CD8-positive, alpha-beta memory T cell (primary cell): ENCODE data around the gene KCNN4. TPM values are rescaled to one million over a fixed set of nuclear protein-coding genes. Genes with fewer than 3 reads are reported as not detected.
"Not testable (repeated sequence)": the region's sequence is repeated elsewhere in the genome, so short reads cannot be mapped to it uniquely, and the experiment has no call there.

Experiments
- CTCF ChIA-PET: fragments of 350-600 bp; sonication (Branson Sonifier 250); formaldehyde crosslinking; loops from one replicate; lab custom pipeline; 2021; ENCODE audit warnings: antibody characterized with exemption; lab: Charles Lee
- POLR2A ChIA-PET: fragments of 350-600 bp; sonication (Branson Sonifier 250); formaldehyde crosslinking; loops from one replicate; lab custom pipeline; 2021; ENCODE audit warnings: antibody characterized with exemption; lab: Charles Lee
- DNase-seq, 5 donors: peaks; one replicate each; pipeline versions ENCODE4 v3.0.0 to v3.0.0-alpha.2; 2020 to 2022; ENCODE audit warnings: mixed read lengths in 1 of 5
- H3K27ac ChIP-seq: one replicate; pipeline ENCODE4 v1.7.0; 2013; ENCODE audit warnings: low read depth, mild to moderate bottlenecking, low read length, moderate library complexity
- H3K27me3 ChIP-seq: 2 replicates; pipeline ENCODE4 v1.7.0; 2013; ENCODE audit warnings: low read length, mild to moderate bottlenecking; ENCODE audit not compliant: insufficient read depth, poor library complexity, severe bottlenecking
- H3K36me3 ChIP-seq: 2 replicates; pipeline ENCODE4 v1.7.0; 2013; ENCODE audit warnings: mild to moderate bottlenecking, low read length, moderate library complexity; ENCODE audit not compliant: insufficient read depth
- H3K4me1 ChIP-seq: 2 replicates; pipeline ENCODE4 v1.7.0; 2013; ENCODE audit warnings: mild to moderate bottlenecking, low read length, moderate library complexity; ENCODE audit not compliant: insufficient read depth
- H3K4me3 ChIP-seq: 2 replicates; pipeline ENCODE4 v1.7.0; 2013; ENCODE audit warnings: mild to moderate bottlenecking, low read length
- H3K9me3 ChIP-seq: 2 replicates; pipeline ENCODE4 v1.7.0; 2013; ENCODE audit warnings: mild to moderate bottlenecking, low read length
- H3K27ac Mint-ChIP-seq, 8 donors: one replicate each; pipeline ENCODE4 v1.8.0; 2020 to 2021; ENCODE audit warnings: mixed read lengths in 8 of 8, mild to moderate bottlenecking in 6 of 8, inconsistent platforms in 3 of 8, moderate library complexity in 3 of 8
- H3K27me3 Mint-ChIP-seq, 2 donors: one replicate each; pipeline ENCODE4 v1.8.0; 2020 to 2021; ENCODE audit warnings: mixed read lengths in 2 of 2, mild to moderate bottlenecking in 1 of 2, moderate library complexity in 1 of 2
- H3K36me3 Mint-ChIP-seq, 3 donors: one replicate each; pipeline ENCODE4 v1.8.0; 2020 to 2021; ENCODE audit warnings: mixed read lengths in 3 of 3, inconsistent platforms in 1 of 3, mild to moderate bottlenecking in 1 of 3
- H3K4me1 Mint-ChIP-seq, 3 donors: one replicate each; pipeline ENCODE4 v1.8.0; 2020 to 2021; ENCODE audit warnings: mixed read lengths in 3 of 3, inconsistent platforms in 1 of 3, mild to moderate bottlenecking in 1 of 3
- H3K4me3 Mint-ChIP-seq, 7 donors: one replicate each; pipeline ENCODE4 v1.8.0; 2020 to 2021; ENCODE audit warnings: mixed read lengths in 7 of 7, mild to moderate bottlenecking in 6 of 7, moderate library complexity in 4 of 7, inconsistent platforms in 2 of 7
- H3K9me3 Mint-ChIP-seq, 5 donors: one replicate each; pipeline ENCODE4 v1.8.0; 2020 to 2022; ENCODE audit warnings: mixed read lengths in 5 of 5, mild to moderate bottlenecking in 3 of 5, moderate library complexity in 2 of 5, inconsistent platforms in 1 of 5
- polyA plus RNA-seq: library from polyadenylated mRNA; unstranded; fragments of 300-500 nt; fragmentation: Illumina TruSeq; gene quantifications from one replicate; pipeline ENCODE4 v1.2.3, GENCODE V29; 2021
- total RNA-seq, 2 experiments: library from RNA; stranded (reverse); gene quantifications; one replicate each; pipeline ENCODE4 v1.2.3, GENCODE V29; 2021

The KCNN4 gene
- 10 to 100 TPM; 93.8 to 97.6 TPM for total RNA-seq
- polyA plus RNA-seq, result 8.3 TPM

DNA sequence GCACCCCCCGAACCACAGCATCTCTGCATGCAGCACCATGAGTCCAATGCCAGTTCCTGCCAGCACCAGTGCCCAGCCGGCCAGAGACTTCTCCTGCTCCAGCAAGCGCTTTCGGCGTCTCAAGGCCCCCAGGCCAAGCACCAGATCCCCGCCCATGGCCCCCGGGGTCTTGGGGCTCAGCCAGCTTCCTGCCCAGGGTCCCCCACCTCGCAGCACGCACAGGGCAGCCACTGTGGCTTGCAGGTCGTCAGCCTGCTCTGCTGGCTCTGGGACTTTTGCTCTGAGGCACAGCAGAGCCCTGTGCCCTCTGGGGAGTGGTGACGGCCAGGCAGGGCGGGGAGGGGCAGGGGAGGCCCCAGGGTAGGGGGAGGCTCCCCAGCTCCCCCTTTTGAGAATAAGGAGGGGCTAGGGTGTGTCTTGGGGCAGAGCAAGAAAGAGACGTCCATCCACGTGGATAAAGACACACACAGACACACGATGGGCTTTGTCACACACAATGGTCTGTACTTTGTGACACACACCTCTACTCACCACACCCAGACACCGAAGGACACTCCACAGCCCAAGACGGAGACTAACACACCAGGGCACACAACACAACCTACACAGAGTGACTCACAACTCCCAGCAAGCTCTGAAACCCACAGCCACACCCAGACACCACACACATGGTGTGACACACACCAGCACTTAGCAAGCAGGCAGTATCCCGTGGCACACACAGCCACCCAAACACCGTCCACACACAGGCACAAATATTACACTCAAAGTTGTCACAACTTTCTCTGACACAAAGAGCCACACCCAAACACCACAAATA is at the start of gene KCNN4:
Gene KCNN4, minus strand, starts transcription at position 268 of the 820 bp plus-strand sequence. Its CDS starts 112 bp downstream, at position 156.
- no peaks in the 10 kb centered on the region for H3K36me3 Mint-ChIP-seq
- peak within 1 kb of the TSS; percentile 72 to 98 (median 90) for H3K27ac Mint-ChIP-seq
- Histone ChIP-seq H3K4me3 (peak within 1 kb of the TSS; percentile 65), H3K4me1 (peaks cover 71% of the 10 kb centered on the region), H3K27me3 (no peaks in the 10 kb centered on the region), H3K36me3 (no peaks in the 10 kb centered on the region), H3K27ac (peak within 1 kb of the TSS; percentile 79), H3K9me3 (no peaks in the 10 kb centered on the region)
- DNase-seq, result peak; percentile 14 to 78 (median 42)
- H3K27me3 Mint-ChIP-seq, result peaks cover 0 to 3% of the 10 kb centered on the region in 2 donors
- POLR2A ChIA-PET, result interaction anchor here (1.6 kb wide), 1 partner anchor 26 kb away, joined by 5 read pairs; the partner anchor contains the start of gene SMG9
- no peaks in the 10 kb centered on the region for H3K9me3 Mint-ChIP-seq
- peaks cover 68 to 87% (median 80%) of the 10 kb centered on the region in 3 donors for H3K4me1 Mint-ChIP-seq
- CTCF ChIA-PET, result interaction anchor here (3.2 to 4.6 kb wide), 2 partner anchors 15 to 35 kb away, joined by 12 to 23 read pairs; no protein-coding TSS in a partner anchor
- H3K4me3 Mint-ChIP-seq, result peak within 1 kb of the TSS; percentile 56 to 93 (median 83)

DNA sequence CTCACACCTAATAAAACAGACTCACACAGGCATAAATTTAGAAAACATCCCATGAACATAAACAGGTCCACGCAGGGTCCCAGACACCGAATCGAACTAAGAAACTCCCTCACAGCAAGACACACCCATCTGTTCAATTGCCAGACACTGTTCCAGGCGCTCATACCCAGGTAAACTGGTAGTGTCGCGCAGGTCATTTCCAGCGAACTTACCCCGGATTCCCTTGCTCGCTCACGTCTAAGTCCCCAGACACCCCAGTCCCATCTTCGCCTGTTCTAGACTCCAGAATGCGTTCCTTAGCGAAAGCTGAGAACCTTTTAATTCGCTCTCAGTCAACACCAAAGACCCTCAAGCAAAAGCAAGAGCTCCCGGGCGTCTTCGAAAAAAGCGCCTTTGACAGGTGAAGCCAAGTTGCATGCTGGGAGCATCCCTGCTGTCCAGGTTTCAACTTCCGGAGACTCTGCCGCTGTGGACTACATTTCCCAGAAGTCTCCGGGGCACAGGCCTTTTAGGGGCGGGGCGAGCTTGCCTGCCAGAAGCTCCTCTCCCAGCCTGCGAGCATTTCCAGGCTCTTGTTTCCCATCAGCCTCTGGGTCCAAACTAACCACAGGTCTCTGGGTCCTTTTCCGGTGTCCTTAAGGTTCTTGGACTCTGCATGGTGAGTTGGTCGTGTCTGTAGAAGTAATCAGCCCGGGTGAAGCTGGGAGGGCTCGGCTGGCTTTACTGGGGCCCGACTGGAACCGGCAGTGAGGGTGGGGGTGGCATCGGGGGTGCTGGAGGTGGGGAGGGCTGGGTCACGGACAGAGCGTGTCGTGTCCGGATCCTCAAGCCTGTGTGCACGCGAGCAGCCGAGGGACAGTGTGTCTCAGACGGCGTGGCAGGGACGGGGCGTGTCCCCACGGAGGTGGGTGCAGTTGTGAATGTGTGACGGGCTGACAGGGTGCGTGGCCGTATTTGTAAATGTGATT is 46.3 kb upstream of the KCNN4 start, which contains the start of gene ZNF283:
Gene ZNF283, plus strand, starts transcription at position 535 of the 968 bp plus-strand sequence. CDS start 6,184 bp downstream, outside the sequence.
- Histone ChIP-seq H3K4me3 (peak within 1 kb of the TSS; percentile 78), H3K4me1 (peaks cover 14% of the 10 kb centered on the region), H3K27ac (peak within 1 kb of the TSS; percentile 40), H3K27me3 (no peaks in the 10 kb centered on the region), H3K9me3 (no peaks in the 10 kb centered on the region), H3K36me3 (peaks cover 2% of the 10 kb centered on the region)
- H3K4me1 Mint-ChIP-seq, result peaks cover 18 to 23% (median 21%) of the 10 kb centered on the region in 3 donors
- peaks cover 14 to 34% (median 24%) of the 10 kb centered on the region in 3 donors for H3K36me3 Mint-ChIP-seq
- CTCF ChIA-PET, result no interaction called here
- peaks cover 8 to 10% of the 10 kb centered on the region in 2 donors for H3K27me3 Mint-ChIP-seq
- POLR2A ChIA-PET, result no interaction called here
- peak within 1 kb of the TSS; percentile 14 to 90 (median 74) for H3K27ac Mint-ChIP-seq
- peaks cover 0 to 2% (median 0%) of the 10 kb centered on the region in 5 donors for H3K9me3 Mint-ChIP-seq
- peak within 1 kb of the TSS; percentile 86 to 95 (median 91) for H3K4me3 Mint-ChIP-seq
- peak; percentile 61 to 85 (median 77) for DNase-seq

DNA sequence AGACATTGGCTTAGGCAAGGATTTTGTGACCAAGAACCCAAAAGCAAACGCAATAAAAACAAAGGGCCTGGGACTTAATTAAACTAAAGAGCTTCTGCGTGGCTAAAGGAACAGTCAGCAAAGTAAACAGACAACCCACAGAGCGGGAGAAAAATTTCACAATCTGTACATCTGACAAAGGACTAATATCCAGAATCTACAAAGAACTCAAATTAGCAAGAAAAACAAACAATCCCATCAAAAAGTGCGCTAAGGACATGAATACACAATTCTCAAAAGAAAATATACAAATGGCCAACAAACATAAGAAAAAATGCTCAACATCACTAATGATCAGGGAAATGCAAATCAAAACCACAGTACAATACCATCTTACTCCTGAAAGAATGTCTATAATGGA is 43.8 kb upstream of the KCNN4 start:
- H3K9me3 ChIP-seq, DNase-seq, CTCF ChIA-PET, H3K27ac Mint-ChIP-seq, H3K27ac ChIP-seq, H3K4me3 ChIP-seq, H3K9me3 Mint-ChIP-seq, H3K36me3 ChIP-seq, POLR2A ChIA-PET: not testable (repeated sequence)
- Mint-ChIP-seq H3K4me1 (peaks cover 26 to 34% (median 31%) of the 10 kb centered on the region in 3 donors), H3K4me3 (peak overlapping the region in 1 of 7 donors; percentile 27), H3K27me3 (peaks cover 23 to 31% of the 10 kb centered on the region in 2 donors), H3K36me3 (peaks cover 0 to 18% (median 16%) of the 10 kb centered on the region in 3 donors)
- peaks cover 14% of the 10 kb centered on the region for H3K4me1 ChIP-seq
- H3K27me3 ChIP-seq, result peaks cover 15% of the 10 kb centered on the region

DNA sequence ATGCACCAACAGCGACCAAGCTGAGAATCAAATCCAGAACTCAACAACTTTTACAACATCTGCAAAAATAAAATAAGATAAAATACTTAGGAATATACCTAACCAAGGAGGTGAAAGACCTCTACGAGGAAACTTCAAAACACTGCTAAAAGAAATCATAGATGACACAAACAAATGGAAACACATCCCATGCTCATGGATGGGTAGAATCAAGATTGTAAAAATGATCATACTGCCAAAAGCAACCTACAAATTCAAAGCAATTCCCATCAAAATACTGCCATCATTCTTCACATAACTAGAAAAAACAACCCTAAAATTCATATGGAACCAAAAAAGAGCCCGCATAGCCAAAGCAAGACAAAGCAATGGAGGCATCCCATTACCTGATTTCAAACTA is 43.1 kb upstream of the KCNN4 start:
- H3K36me3 ChIP-seq, H3K9me3 Mint-ChIP-seq, CTCF ChIA-PET, POLR2A ChIA-PET, H3K27ac Mint-ChIP-seq, H3K27ac ChIP-seq, H3K9me3 ChIP-seq, H3K4me3 ChIP-seq, DNase-seq: not testable (repeated sequence)
- Mint-ChIP-seq H3K36me3 (peaks cover 0 to 14% (median 10%) of the 10 kb centered on the region in 3 donors), H3K4me3 (peak overlapping the region in 1 of 7 donors; percentile 63), H3K27me3 (peaks cover 23 to 31% of the 10 kb centered on the region in 2 donors), H3K4me1 (peaks cover 26 to 34% (median 31%) of the 10 kb centered on the region in 3 donors)
- Histone ChIP-seq H3K4me1 (peaks cover 14% of the 10 kb centered on the region), H3K27me3 (peaks cover 15% of the 10 kb centered on the region)

DNA sequence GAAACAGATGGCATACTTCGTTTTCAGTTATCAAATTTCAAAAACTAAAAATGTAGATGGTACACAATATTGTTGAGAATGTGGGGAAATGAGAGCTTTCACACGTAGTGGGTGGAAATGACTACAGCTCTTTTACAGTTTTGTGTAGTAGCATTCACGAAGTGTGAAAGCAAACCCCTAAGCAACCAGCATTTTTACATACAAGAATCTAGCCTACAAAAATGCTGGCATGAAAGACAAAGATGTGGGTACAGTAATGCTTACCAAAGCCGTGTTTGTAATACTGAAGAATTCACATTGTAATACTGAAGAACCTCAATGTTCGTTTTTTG is 40.1 kb upstream of the KCNN4 start:
- H3K27ac ChIP-seq, result no peak overlapping the region
- Mint-ChIP-seq H3K4me3 (peak overlapping the region in 6 of 7 donors; percentile 36 to 87 (median 81)), H3K4me1 (peaks cover 9 to 11% (median 9%) of the 10 kb centered on the region in 3 donors), H3K27me3 (peaks cover 28 to 48% of the 10 kb centered on the region in 2 donors), H3K27ac (no peak overlapping the region), H3K9me3 (peaks cover 0 to 8% (median 0%) of the 10 kb centered on the region in 5 donors), H3K36me3 (peaks cover 0 to 18% (median 0%) of the 10 kb centered on the region in 3 donors)
- no peaks in the 10 kb centered on the region for H3K4me1 ChIP-seq
- ChIA-PET POLR2A (no interaction called here), CTCF (no interaction called here)
- peaks cover 19% of the 10 kb centered on the region for H3K27me3 ChIP-seq
- no peaks in the 10 kb centered on the region for H3K36me3 ChIP-seq
- H3K4me3 ChIP-seq, result no peak overlapping the region
- no peaks in the 10 kb centered on the region for H3K9me3 ChIP-seq
- DNase-seq, result no peak

DNA sequence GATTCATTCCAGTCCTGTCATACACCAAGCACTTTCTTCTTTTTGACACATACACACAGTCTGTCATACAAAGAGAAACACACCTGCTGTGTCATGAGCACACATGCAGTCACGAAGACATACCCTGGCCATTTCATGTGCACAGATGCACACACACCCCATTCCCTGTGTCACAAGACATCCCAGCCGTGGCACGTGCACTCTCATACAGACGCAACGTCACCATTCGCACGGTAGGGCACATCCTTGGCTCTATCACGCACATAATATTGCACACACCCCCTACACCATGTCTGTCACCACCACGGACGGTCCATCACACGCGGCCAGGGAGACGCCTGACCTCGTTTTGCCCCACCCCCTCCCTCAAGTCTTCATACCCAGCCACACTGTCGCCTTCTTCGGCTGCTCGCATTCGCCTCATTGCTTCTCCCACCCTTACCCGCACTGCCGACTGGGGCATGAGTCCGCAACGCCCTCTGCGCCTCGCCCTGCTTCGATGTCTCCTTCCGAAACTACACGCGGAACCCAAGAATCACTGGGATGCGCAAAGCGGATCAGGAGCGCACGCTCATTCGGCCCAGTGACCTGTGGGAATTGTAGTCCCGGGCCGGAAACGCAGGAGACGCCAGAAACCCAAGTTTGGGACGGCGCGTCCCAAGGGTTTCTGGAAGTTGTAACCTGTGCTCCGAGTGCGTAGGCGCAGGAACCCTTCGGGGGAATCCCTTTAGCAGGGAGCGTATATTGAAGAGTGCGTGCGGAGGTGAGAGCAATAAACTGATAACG is 39.5 kb upstream of the KCNN4 start:
- CTCF ChIA-PET, result no interaction called here
- Mint-ChIP-seq H3K9me3 (peaks cover 0 to 8% (median 0%) of the 10 kb centered on the region in 5 donors), H3K36me3 (peaks cover 0 to 18% (median 0%) of the 10 kb centered on the region in 3 donors), H3K4me3 (peak overlapping the region; percentile 36 to 90 (median 82)), H3K4me1 (peaks cover 9 to 11% (median 9%) of the 10 kb centered on the region in 3 donors), H3K27ac (peak overlapping the region in 3 of 8 donors; percentile 67 to 73 (median 68)), H3K27me3 (peaks cover 28 to 49% of the 10 kb centered on the region in 2 donors)
- Histone ChIP-seq H3K4me3 (peak overlapping the region; percentile 21), H3K27ac (no peak overlapping the region), H3K4me1 (no peaks in the 10 kb centered on the region), H3K9me3 (no peaks in the 10 kb centered on the region), H3K36me3 (no peaks in the 10 kb centered on the region), H3K27me3 (peaks cover 19% of the 10 kb centered on the region)
- POLR2A ChIA-PET, result no interaction called here
- peak in 1 of 5 donors; percentile 16 for DNase-seq

DNA sequence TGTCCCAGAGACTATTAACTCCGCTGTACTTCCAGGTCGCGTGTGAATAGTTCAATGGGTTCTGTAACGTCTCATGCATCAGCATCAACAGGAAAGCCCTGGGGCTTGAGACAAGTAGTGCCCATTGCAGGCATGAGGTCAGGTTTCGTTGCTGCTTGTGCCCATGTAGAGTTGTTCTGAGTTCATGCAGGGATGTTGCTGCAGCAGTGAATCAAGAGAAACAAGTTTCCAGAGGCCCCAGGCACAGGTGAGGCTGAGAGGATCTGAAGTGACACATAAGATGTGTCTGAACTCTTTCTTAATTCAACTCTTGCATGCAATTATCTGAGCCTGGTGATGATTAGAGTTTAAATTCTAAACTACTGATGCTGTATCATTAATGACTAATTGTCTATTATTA is 37.7 kb upstream of the KCNN4 start:
- Histone ChIP-seq H3K36me3 (no peaks in the 10 kb centered on the region), H3K9me3 (no peaks in the 10 kb centered on the region), H3K4me1 (no peaks in the 10 kb centered on the region), H3K27ac (no peak overlapping the region), H3K27me3 (peaks cover 19% of the 10 kb centered on the region), H3K4me3 (no peak overlapping the region)
- Mint-ChIP-seq H3K4me3 (no peak overlapping the region), H3K27me3 (peaks cover 25 to 53% of the 10 kb centered on the region in 2 donors), H3K4me1 (peaks cover 9 to 11% (median 9%) of the 10 kb centered on the region in 3 donors), H3K9me3 (peaks cover 0 to 8% (median 0%) of the 10 kb centered on the region in 5 donors), H3K27ac (no peak overlapping the region), H3K36me3 (peaks cover 0 to 15% (median 0%) of the 10 kb centered on the region in 3 donors)
- POLR2A ChIA-PET, result no interaction called here
- CTCF ChIA-PET, result interaction anchor here (1.4 kb wide), 1 partner anchor 73 kb away, joined by 3 read pairs; no protein-coding TSS in a partner anchor
- DNase-seq, result no peak
